Activated B cell treated with CpG ODN at 0.5 μM for 24 hours (primary cell): ENCODE data around the gene CNTN4. TPM values are rescaled to one million over a fixed set of nuclear protein-coding genes. Genes with fewer than 3 reads are reported as not detected.

ENCODE experiments used
- ATAC-seq: fragments of 200-7000 bp; cut with Tn5 transposase; one replicate; pipeline ENCODE4 v1.10.0; 2021; ENCODE audit warnings: low read depth, mild to moderate bottlenecking, moderate library complexity
- CTCF ChIA-PET: fragments of 350-600 bp; sonication (Branson Sonifier 250); formaldehyde crosslinking; loops from one replicate; lab custom pipeline; 2021; ENCODE audit warnings: antibody characterized with exemption; lab: Charles Lee
- POLR2A ChIA-PET: fragments of 350-600 bp; sonication (Branson Sonifier 250); formaldehyde crosslinking; loops from one replicate; lab custom pipeline; 2021; ENCODE audit warnings: antibody characterized with exemption; lab: Charles Lee
- DNase-seq: peaks from one replicate; pipeline ENCODE4 v3.0.0; 2022
- H3K27ac Mint-ChIP-seq: one replicate; pipeline ENCODE4 v1.8.0; 2020; ENCODE audit warnings: mixed read lengths
- H3K27me3 Mint-ChIP-seq: one replicate; pipeline ENCODE4 v1.8.0; 2021; ENCODE audit warnings: mixed read lengths
- H3K36me3 Mint-ChIP-seq: one replicate; pipeline ENCODE4 v1.8.0; 2021; ENCODE audit warnings: low read depth, mixed read lengths
- H3K4me1 Mint-ChIP-seq: one replicate; pipeline ENCODE4 v1.8.0; 2021; ENCODE audit warnings: mixed read lengths
- H3K4me3 Mint-ChIP-seq: one replicate; pipeline ENCODE4 v1.8.0; 2020; ENCODE audit warnings: mild to moderate bottlenecking, mixed read lengths
- H3K9me3 Mint-ChIP-seq: one replicate; pipeline ENCODE4 v1.8.0; 2020; ENCODE audit warnings: mixed read lengths
- intact Hi-C: fragments of 100-400 bp; cut with micrococcal nuclease; formaldehyde crosslinking; loops from one replicate; pipeline ENCODE4 v1.15.1; 2024
- total RNA-seq: library from RNA; stranded (reverse); gene quantifications from 2 replicates; pipeline ENCODE4 v1.2.3, GENCODE V29; 2022
- TF ChIP-seq, protein P1 (sequence below): fragments of 200-600 bp; IDR thresholded peaks from one replicate; pipeline ENCODE4 v1.8.0; 2022; ENCODE audit warnings: antibody characterized with exemption, mild to moderate bottlenecking

CNTN4 gene
- total RNA-seq, 1 donor from 2014 or later, result not detected

DNA sequence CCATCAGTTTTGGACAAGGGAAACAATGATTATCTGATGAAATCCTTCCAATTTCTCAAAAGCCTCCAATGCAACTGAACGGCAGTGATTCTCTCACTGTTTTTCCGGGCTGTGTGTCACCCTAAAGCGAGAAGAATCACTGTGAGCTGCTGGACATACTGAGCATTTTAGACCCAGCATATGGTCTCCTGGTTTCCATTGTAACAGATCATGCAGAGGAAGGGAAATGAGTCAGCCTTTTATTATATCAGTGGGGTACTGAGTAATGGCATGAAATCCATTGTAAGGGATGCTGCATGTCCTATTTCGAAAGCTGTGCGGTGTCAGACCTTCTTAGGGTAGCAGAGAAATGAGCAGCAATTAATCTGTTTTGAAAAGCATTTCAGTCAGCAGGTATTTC lies 724.4 kb downstream of the CNTN4 start:
- ATAC-seq (no peak), DNase-seq (no peak)
- POLR2A ChIA-PET, result no interaction called here
- Mint-ChIP-seq H3K4me3 (no peak overlapping the region), H3K4me1 (no peaks in the 10 kb centered on the region), H3K36me3 (no peaks in the 10 kb centered on the region), H3K9me3 (no peaks in the 10 kb centered on the region), H3K27ac (no peak overlapping the region), H3K27me3 (no peaks in the 10 kb centered on the region)
- TF ChIP-seq, protein P1, sequence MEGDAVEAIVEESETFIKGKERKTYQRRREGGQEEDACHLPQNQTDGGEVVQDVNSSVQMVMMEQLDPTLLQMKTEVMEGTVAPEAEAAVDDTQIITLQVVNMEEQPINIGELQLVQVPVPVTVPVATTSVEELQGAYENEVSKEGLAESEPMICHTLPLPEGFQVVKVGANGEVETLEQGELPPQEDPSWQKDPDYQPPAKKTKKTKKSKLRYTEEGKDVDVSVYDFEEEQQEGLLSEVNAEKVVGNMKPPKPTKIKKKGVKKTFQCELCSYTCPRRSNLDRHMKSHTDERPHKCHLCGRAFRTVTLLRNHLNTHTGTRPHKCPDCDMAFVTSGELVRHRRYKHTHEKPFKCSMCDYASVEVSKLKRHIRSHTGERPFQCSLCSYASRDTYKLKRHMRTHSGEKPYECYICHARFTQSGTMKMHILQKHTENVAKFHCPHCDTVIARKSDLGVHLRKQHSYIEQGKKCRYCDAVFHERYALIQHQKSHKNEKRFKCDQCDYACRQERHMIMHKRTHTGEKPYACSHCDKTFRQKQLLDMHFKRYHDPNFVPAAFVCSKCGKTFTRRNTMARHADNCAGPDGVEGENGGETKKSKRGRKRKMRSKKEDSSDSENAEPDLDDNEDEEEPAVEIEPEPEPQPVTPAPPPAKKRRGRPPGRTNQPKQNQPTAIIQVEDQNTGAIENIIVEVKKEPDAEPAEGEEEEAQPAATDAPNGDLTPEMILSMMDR, result no peak
- intact Hi-C loops, result no loop called here
- CTCF ChIA-PET, result no interaction called here

DNA sequence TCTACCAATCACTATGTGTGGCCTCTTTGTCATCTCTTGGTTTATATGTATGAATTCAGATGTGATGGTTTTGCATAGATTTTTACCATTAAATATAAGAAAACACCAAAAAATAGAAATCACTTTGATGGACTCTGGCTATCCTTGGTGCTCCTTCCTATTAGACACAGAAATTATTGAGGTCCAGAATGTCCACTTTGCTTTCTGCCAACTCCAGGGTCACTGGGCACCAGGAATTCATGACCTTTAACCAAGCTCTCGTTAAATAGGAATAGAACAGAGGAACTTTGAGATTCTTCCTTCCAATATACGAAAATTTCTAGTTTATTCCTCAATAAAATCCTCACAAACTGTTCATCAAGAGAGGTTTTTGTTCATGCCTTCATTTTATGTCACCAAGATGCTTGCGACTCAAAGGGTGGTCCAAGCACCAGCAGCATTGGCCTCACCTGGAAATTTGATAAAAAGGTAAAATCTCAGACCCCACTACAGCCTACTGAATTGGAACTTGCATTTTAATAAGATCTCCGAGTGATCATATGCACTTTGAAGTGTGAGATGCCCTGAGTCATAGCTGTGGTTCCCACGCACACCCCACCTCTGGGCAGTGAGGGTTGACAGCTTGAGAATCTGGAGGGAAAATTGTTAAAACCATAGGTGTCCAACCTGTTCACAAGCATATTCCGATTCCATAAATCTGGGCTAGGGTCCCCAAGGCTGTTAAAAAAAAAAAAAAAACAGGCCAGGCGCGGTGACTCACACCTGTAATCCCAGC lies 725.0 kb downstream of the CNTN4 start:
- no peak overlapping the region for H3K4me3 Mint-ChIP-seq
- intact Hi-C loops, result no loop called here
- no peaks in the 10 kb centered on the region for H3K27me3 Mint-ChIP-seq
- POLR2A ChIA-PET, result no interaction called here
- no peaks in the 10 kb centered on the region for H3K9me3 Mint-ChIP-seq
- CTCF ChIA-PET, result no interaction called here
- DNase-seq (no peak), ATAC-seq (no peak)
- H3K4me1 Mint-ChIP-seq, result no peaks in the 10 kb centered on the region
- H3K36me3 Mint-ChIP-seq, result no peaks in the 10 kb centered on the region
- TF ChIP-seq, protein P1, result no peak
- H3K27ac Mint-ChIP-seq, result no peak overlapping the region

DNA sequence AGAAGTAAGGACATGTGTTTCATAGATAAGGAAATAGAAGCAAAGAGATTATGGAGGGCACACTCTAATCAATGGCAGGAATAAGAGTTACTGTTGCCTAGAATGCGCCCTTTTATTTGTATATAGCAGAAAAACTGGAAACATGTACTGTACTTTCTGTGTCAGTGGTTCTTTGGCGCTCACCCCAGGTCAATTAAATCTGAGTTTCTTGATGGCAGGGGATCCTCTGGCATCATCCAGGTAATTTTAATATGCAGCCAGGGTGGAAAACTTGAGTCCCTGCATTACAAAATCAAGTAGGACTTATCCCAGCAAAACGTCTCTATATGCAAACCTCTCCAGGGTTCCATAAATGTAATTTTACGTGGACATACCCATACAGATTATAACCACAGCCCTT lies 727.4 kb downstream of the CNTN4 start:
- ChIA-PET POLR2A (no interaction called here), CTCF (no interaction called here)
- Mint-ChIP-seq H3K27me3 (no peaks in the 10 kb centered on the region), H3K4me1 (no peaks in the 10 kb centered on the region), H3K9me3 (no peaks in the 10 kb centered on the region), H3K36me3 (no peaks in the 10 kb centered on the region), H3K4me3 (no peak overlapping the region), H3K27ac (no peak overlapping the region)
- intact Hi-C loops, result no loop called here
- TF ChIP-seq, protein P1, result no peak
- DNase-seq, result no peak
- ATAC-seq, result no peak

DNA sequence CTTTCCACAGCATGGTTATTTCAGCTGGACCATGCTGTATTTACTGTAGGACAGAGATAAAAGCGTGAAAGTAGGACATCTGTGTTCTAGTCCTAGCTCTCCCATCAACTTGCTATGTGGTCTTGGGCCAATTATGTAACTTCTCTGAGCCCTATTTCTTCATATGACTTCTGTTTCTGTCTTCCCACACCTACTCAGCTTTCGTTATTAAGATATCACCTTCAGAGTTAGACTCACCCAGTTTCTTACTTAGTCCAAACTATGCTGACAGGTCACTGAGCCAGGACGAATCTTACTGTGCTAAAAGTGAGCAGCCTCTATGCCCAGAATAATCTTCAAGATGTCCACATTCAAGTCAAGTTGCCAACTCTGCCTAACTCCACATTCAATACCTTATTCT lies 727.8 kb downstream of the CNTN4 start:
- no peaks in the 10 kb centered on the region for H3K9me3 Mint-ChIP-seq
- no peaks in the 10 kb centered on the region for H3K4me1 Mint-ChIP-seq
- H3K4me3 Mint-ChIP-seq, result no peak overlapping the region
- DNase-seq (no peak), ATAC-seq (no peak)
- CTCF ChIA-PET, result no interaction called here
- no peak overlapping the region for H3K27ac Mint-ChIP-seq
- H3K36me3 Mint-ChIP-seq, result no peaks in the 10 kb centered on the region
- intact Hi-C loops, result no loop called here
- TF ChIP-seq, protein P1, result no peak
- POLR2A ChIA-PET, result no interaction called here
- no peaks in the 10 kb centered on the region for H3K27me3 Mint-ChIP-seq

DNA sequence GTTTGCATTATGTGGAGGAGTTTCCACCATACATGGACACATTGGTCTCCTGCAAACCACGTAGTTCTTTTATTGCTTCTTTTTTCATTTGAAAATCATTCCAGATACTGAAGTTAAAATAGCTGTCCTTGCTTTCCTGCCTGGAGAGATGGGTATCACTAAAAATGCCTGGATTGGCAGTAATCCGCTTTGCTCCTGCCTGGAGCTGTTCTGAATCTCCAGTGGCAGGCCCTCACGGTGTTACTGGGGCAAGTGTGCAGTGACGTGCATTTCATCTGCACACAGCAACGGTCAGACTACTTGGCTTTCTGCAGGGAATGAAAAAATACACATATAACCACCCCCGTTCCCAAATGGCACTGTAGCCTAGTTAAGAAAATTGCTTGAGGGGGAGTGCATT lies 738.6 kb downstream of the CNTN4 start:
- H3K9me3 Mint-ChIP-seq, result no peaks in the 10 kb centered on the region
- no peaks in the 10 kb centered on the region for H3K27me3 Mint-ChIP-seq
- ChIA-PET POLR2A (no interaction called here), CTCF (no interaction called here)
- H3K4me3 Mint-ChIP-seq, result no peak overlapping the region
- no peak overlapping the region for H3K27ac Mint-ChIP-seq
- ATAC-seq (no peak), DNase-seq (no peak)
- no peaks in the 10 kb centered on the region for H3K36me3 Mint-ChIP-seq
- no peaks in the 10 kb centered on the region for H3K4me1 Mint-ChIP-seq
- intact Hi-C loops, result no loop called here
- TF ChIP-seq, protein P1, result no peak
